ENCODE results near the gene TRIP13. TPM values are rescaled to one million over a fixed set of nuclear protein-coding genes. Genes with fewer than 3 reads are reported as not detected.

Gene TRIP13
- total and polyA plus RNA-seq, 10 of the 15 experiments (the other 5 are each of a cell fraction or from before 2014, with no cell fraction given) = 15.1 to 64.9 (median 32.2) TPM

GRCh38 chr5:919356-920000 is 26.8 kb downstream of the TRIP13 start:
- CTCF ChIA-PET = interaction anchor here (0.6 to 6.2 kb wide), 5 partner anchors 13 to 603 kb away, joined by 3 to 61 read pairs (median 3); no protein-coding TSS in a partner anchor
- FAIRE-seq = no peak
- no peak overlapping the region for H3K27ac ChIP-seq (ENCODE audit: control insufficient read depth, insufficient read depth)
- TF ChIP-seq SIX5 (IDR thresholded peaks at IDR 0.05; ENCODE audit: low read depth, low read length, severe bottlenecking) = no peak
- no peak for TF ChIP-seq TBL1XR1 (IDR thresholded peaks at IDR 0.05; ENCODE audit: low read depth, low read length)
- TF ChIP-seq SREBF1 (IDR thresholded peaks at IDR 0.05; ENCODE audit: low read length) = no peak
- TF ChIP-seq NFXL1 (IDR thresholded peaks at IDR 0.05; ENCODE audit: borderline replicate concordance) = no peak
- TF ChIP-seq RAD21 (IDR thresholded peaks at IDR 0.05; ENCODE audit: insufficient read depth, low read depth, low read length) = no peak
- no peak for TF ChIP-seq POLR2AphosphoS5 (IDR thresholded peaks at IDR 0.05; ENCODE audit: low read length)
- no peak for TF ChIP-seq TCF7 (IDR thresholded peaks at IDR 0.05; ENCODE audit: borderline replicate concordance)
- no peak for TF ChIP-seq PKNOX1 (IDR thresholded peaks at IDR 0.05)
- no peak for TF ChIP-seq EP300 (IDR thresholded peaks at IDR 0.05; ENCODE audit: borderline replicate concordance in 1 of 2, control insufficient read depth in 1 of 2, low read depth in 2 of 2, low read length in 2 of 2)
- TF ChIP-seq ZNF592 (IDR thresholded peaks at IDR 0.05) = no peak
- TF ChIP-seq ATF3 (IDR thresholded peaks at IDR 0.05; ENCODE audit: borderline replicate concordance, extremely low read depth, low read depth, low read length) = no peak
- TF ChIP-seq ZZZ3 (IDR thresholded peaks at IDR 0.05; ENCODE audit: control insufficient read depth, insufficient read length, low read depth) = no peak
- no peak for TF ChIP-seq E2F8 (IDR thresholded peaks at IDR 0.05; ENCODE audit: low read depth, partially characterized antibody)
- no peak for TF ChIP-seq POLR2A (IDR thresholded peaks at IDR 0.05; ENCODE audit: low read depth, low read length)

More at GRCh38 chr5:919356-920000, 26.8 kb downstream of the TRIP13 start:
- no peaks in the 10 kb centered on the region for H3K9me3 ChIP-seq (replicated peaks; ENCODE audit: control insufficient read depth, insufficient read depth, low read length)
- no peaks in the 10 kb centered on the region for H3K27me3 ChIP-seq (replicated peaks in 1 of 2; ENCODE audit: control insufficient read depth in 2 of 2, insufficient read depth in 2 of 2, low read length in 1 of 2)
- intact Hi-C loops (cut with micrococcal nuclease; ENCODE audit: unreplicated experiment) (no loop called here), in situ Hi-C loops (cut with MboI) (loop anchor here (10.0 kb wide), 1 partner anchor 725 kb away; no protein-coding TSS in a partner anchor)
- POLR2A ChIA-PET = no interaction called here
- no peak for DNase-seq (ENCODE audit: low read depth, low spot score)
- no peak overlapping the region for H3K9ac ChIP-seq (ENCODE audit: control insufficient read depth, insufficient read depth, low read length)
- 87% methylated on average over 9 of the region's 9 CpGs for WGBS (ENCODE audit: insufficient coverage, insufficient replicate concordance, low lambda C conversion rate, missing lambda C conversion rate)
- no peaks in the 10 kb centered on the region for H4K20me1 ChIP-seq (ENCODE audit: control insufficient read depth, insufficient read depth)
- no peak for ATAC-seq
- H3K4me2 ChIP-seq (ENCODE audit: control insufficient read depth, insufficient read depth) = no peak overlapping the region
- H3K4me3 ChIP-seq = no peak overlapping the region
- H3K4me1 ChIP-seq (ENCODE audit: control insufficient read depth, insufficient read depth, low read length) = no peaks in the 10 kb centered on the region
- no peaks in the 10 kb centered on the region for H3K79me2 ChIP-seq (ENCODE audit: control insufficient read depth, insufficient read depth, low read length)
- no peak overlapping the region for H2AFZ ChIP-seq (ENCODE audit: control insufficient read depth, low read depth, low read length)
- SMC1A ChIA-PET (ENCODE audit: uncharacterized antibody, unreplicated experiment) = interaction anchor here (0.8 to 1.1 kb wide), 2 partner anchors 18 to 221 kb away, joined by 3 to 8 read pairs; no protein-coding TSS in a partner anchor
- no TSS peak for BruUV-seq (replicated peaks)
- RAD21 ChIA-PET (ENCODE audit: unreplicated experiment) = interaction anchor here (0.8 to 1.6 kb wide), 2 partner anchors 221 to 731 kb away, joined by 3 read pairs; no protein-coding TSS in a partner anchor
- H3K36me3 ChIP-seq (ENCODE audit: control insufficient read depth in 2 of 2, insufficient read depth in 2 of 2, low read length in 1 of 2) = peaks cover 0 to 13% of the 10 kb centered on the region in 2 experiments; a peak in 3 of 4 replicates

Measured in GM12878 (cell line).